Stimulated activated naive CD4-positive, alpha-beta T cell treated with Interleukin-2 at 50 U/mL for 16 hours (primary cell): ENCODE results near the gene C1QTNF12.
"Not testable (repeated sequence)": the region's sequence is repeated elsewhere in the genome, so short reads cannot be mapped to it uniquely, and the experiment has no call there.

Experiments used
- DNase-seq: peaks from one replicate; lab custom pipeline; 2025; lab: John Stamatoyannopoulos, UW

C1QTNF12 gene

DNA sequence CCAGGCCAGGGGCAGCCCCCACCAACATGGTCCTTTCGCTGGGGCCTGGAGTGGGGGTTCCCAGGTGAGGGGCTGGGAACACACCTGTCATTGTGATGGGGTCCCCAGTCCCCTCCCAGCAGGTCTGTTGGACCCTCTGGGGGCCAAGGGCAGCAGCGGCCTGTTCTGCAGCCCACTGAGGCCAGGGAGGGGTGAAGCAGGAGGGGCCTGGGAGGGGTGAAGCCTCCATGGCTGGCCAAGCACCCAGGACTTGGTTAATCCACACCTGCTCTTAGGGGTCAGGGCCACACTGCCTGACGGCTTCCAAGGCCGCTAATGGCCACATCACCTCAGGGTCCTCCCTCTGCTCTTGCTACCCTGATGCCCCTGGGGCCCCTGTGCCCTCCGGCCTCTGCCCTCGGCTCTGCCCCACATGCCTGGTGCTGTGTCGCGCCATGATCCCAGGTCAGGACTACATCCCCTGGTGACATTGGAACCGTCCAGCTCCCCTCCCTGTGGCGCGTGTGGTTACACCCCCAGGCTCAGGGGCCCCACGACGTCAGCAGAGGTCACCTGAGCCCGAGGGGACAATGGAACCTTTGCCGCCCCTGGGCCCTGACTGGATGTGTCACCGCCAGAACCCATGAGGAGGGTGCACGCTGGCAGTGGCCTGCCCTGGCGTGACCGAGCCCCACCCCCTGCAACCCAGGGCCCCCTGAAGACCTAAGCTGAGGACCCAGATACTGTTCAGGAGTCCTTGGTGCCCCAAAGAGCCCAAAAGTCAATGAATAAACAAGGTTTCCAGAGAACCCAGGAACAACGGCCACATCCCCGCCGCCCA, 47.2 kb downstream of the C1QTNF12 start:
- DNase-seq, result no peak

- no peak for DNase-seq
Measured at GRCh38 chr1:1198423-1199140, 47.9 kb downstream of the C1QTNF12 start.

DNA sequence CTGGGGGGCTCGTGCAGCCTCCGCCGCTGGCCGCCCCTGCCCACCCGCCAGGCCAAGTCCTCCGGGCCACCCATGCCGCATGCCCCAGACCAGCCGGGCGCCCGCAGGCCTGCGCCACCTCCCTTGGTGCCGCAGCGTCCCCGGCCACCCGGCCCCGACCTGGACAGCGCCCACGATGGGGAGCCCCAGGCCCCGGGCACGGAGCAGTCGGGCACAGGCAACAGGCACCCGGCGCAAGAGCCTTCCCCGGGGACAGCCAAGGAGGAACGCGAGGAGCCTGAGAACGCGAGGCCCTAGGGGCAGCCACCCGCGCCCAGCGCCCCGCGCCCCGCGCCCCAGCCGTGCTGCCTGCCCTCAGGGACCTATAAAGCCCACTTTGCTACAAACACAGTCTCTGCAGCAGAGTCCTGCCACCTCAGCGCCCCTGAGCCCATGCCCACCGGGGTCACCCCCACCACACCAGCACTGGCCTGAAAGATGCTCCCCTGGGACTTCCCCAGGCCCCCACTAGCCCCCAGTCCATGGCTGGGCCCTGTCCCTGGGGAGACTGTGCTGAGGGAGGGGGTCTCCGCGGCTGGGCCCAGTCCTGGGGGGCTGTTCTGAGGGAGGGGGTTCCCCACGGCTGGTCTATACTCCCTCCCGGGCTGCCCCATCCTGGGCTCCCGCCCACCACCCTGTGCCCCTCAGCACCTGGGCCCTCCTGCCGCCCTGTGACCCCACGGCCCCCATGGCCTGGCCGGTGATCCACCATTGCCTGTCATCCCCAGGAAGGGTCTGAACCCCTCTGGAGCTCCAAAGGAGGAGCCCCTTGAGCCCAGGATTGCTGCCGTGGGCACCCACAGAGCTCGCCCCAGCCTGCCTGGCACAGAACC, 48.7 kb downstream of the C1QTNF12 start:
- no peak for DNase-seq

DNA sequence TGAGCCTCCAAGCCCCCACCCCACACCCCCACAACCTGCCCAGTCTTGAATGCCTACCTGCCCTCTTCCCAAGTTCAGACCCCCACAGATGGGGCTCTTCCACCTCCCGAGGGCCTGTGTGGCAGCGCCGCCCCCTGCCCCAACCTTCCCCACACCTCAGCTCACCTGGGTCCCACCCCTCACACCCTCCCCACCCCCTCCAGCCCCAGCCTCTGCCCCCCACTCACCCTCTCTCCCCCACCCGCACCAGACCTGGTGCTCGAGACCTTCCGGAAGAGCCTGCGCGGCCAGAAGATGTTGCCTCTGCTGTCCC, 49.4 kb downstream of the C1QTNF12 start:
- DNase-seq, result no peak

DNA sequence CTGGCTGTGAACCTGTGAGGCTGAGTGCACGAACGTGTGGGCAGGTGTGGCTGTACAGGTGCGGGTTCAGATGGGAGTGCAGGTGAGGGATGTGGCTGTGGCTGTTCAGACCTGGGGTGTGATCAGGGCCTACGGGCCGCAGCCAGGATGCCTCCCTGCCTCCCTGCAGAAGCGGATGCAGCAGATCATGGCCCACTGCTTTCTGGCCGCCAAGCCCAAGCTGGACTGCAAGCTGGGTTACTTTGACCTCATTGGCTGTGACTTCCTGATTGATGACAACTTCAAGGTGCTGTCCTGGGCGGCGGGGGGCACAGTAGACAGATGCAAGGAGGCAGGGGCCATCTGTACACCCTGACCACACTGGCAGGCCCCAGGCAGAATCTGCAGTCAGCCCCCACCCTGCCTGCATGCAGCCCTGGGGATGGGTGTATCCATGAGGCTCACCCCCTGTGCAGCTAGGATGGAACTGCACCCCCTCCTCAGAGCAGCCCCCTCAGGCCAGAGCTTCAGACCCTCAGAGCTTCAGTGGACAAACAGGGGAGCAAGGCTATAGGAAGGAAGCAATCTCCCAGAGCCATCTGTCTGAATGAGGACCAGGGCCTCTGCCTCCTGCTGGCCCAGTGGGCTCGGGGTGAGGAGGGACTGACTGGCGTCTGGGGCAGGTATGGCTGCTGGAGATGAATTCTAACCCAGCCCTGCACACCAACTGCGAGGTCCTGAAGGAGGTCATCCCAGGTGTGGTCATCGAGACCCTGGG, 49.9 kb downstream of the C1QTNF12 start:
- DNase-seq, result no peak

GRCh38 chr1:1195726-1196125, 50.8 kb downstream of the C1QTNF12 start:
- not testable (repeated sequence) for DNase-seq

DNA sequence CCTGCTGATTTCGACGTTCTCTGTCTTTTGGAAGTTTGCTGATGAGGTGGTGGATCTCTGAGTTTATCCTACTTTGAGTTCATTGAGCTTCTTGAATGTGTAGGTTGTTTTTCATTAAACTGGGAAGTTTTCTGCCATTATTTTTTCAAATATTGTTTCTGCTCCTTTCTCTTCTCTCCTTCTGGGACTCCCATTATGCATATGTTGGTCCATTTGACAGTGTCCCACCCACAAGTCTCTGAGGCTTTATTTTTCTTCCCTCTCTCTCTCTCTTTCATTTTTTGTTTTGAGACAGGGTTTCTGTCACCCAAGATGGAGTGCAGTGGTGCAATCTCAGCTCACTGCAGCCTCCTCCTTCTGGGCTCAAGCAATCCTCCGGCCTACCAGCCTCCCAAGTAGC, 51.8 kb downstream of the C1QTNF12 start:
- no peak for DNase-seq
